A673 (cell line): ENCODE results near the gene GIT2. TPM values are rescaled to one million over a fixed set of nuclear protein-coding genes. Genes with fewer than 3 reads are reported as not detected.

Experiments used
- BruUV-seq: library from RNA; stranded (reverse); fragments of 400-500 nt; replicated peaks from 2 replicates; lab custom pipeline; 2021; lab: Mats Ljungman, UMichigan
- CTCF ChIA-PET: fragments of 300-600 bp; sonication (Branson Sonifier 250); formaldehyde crosslinking; loops from one replicate; lab custom pipeline; 2022; ENCODE audit warnings: antibody characterized with exemption; lab: Charles Lee
- POLR2A ChIA-PET: fragments of 300-600 bp; sonication (Branson Sonifier 250); formaldehyde crosslinking; loops from one replicate; lab custom pipeline; 2022; ENCODE audit warnings: antibody characterized with exemption; ENCODE audit not compliant: low non-redundant PET; lab: Charles Lee
- DNase-seq: peaks from one replicate; pipeline ENCODE4 v3.0.0-alpha.2; 2015; ENCODE audit warnings: low spot score
- H3K27ac ChIP-seq: fragments of 200-600 bp; sonication (generic); 2 replicates; pipeline ENCODE4 v1.5.1; 2016; ENCODE audit warnings: mixed run types, low read depth, mild to moderate bottlenecking, mixed read lengths, antibody characterized with exemption, low read length; ENCODE audit not compliant: poor library complexity, severe bottlenecking
- H3K27me3 ChIP-seq: fragments of 200-600 bp; sonication (generic); replicated peaks from 2 replicates; pipeline ENCODE4 v1.6.1; 2017; ENCODE audit warnings: mixed run types, low read depth, mild to moderate bottlenecking, mixed read lengths, antibody characterized with exemption, low read length; ENCODE audit not compliant: insufficient read depth, poor library complexity
- H3K36me3 ChIP-seq: fragments of 200-600 bp; sonication (generic); 2 replicates; pipeline ENCODE4 v1.6.1; 2016; ENCODE audit warnings: mixed run types, mild to moderate bottlenecking, mixed read lengths, antibody characterized with exemption, low read length; ENCODE audit not compliant: insufficient read depth, poor library complexity, severe bottlenecking
- H3K4me1 ChIP-seq: fragments of 200-600 bp; sonication (generic); 2 replicates; pipeline ENCODE4 v1.6.1; 2017; ENCODE audit warnings: mixed run types, mild to moderate bottlenecking, mixed read lengths, antibody characterized with exemption, low read length; ENCODE audit not compliant: insufficient read depth, poor library complexity, severe bottlenecking
- H3K4me3 ChIP-seq: fragments of 200-600 bp; sonication (generic); 2 replicates; pipeline ENCODE4 v1.5.1; 2016; ENCODE audit warnings: low read depth, mixed run types, mild to moderate bottlenecking, mixed read lengths, low read length; ENCODE audit not compliant: poor library complexity, severe bottlenecking
- H3K9me3 ChIP-seq: fragments of 200-600 bp; sonication (generic); 2 replicates; pipeline ENCODE4 v1.6.1; 2016; ENCODE audit warnings: mixed run types, low read depth, mild to moderate bottlenecking, mixed read lengths, antibody characterized with exemption, low read length; ENCODE audit not compliant: poor library complexity, severe bottlenecking
- EZH2 ChIP-seq: fragments of 200-600 bp; sonication (generic); IDR thresholded peaks from 2 replicates; pipeline ENCODE4 v1.6.1; 2017; ENCODE audit warnings: borderline replicate concordance, low read depth, mild to moderate bottlenecking, mixed read lengths, antibody characterized with exemption, low read length; ENCODE audit not compliant: poor library complexity, severe bottlenecking
- intact Hi-C: fragments of 100-400 bp; cut with micrococcal nuclease; formaldehyde crosslinking; loops from one replicate; pipeline ENCODE4 v1.10.0; 2022; ENCODE audit not compliant: unreplicated experiment
- total RNA-seq: library from RNA; stranded (reverse); gene quantifications from 2 replicates; pipeline ENCODE4 v1.2.3, GENCODE V29; 2021
- TF ChIP-seq, protein P1 (sequence below): fragments of 300-800, 200-600 bp; sonication (generic); conservative IDR thresholded peaks from 2 replicates; pipeline ENCODE4 v1.5.1; 2017; ENCODE audit warnings: low read depth, mild to moderate bottlenecking, antibody characterized with exemption, low read length, moderate library complexity, mixed read lengths

Gene GIT2
- total RNA-seq, 1 experiment from 2014 or later = 48.1 TPM

DNA sequence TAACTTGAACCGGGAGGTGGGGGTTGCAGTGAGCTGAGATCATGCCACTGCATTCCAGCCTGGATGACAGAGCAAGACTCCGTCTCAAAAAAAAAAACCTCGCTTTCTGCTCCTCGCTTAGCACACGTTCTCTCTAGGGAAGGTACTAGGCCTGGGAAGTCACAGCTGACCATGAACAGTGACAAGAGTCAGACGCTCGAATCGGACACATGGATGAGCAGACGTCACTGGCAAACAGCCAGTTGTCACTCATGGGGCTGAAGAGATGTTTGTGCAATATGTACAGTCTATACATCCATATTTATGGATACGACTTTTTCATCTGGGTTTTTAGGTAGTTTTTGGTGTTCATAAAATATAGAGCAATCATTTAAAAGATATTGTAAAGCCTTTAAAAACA is 76.7 kb downstream of the GIT2 start:
- ChIA-PET CTCF (no interaction called here), POLR2A (no interaction called here)
- BruUV-seq = no TSS peak
- H3K27me3 ChIP-seq = no peaks in the 10 kb centered on the region
- no peaks in the 10 kb centered on the region for H3K9me3 ChIP-seq
- no peak for DNase-seq
- intact Hi-C loops = no loop called here
- no peaks in the 10 kb centered on the region for H3K4me1 ChIP-seq
- no peak overlapping the region for H3K27ac ChIP-seq
- H3K4me3 ChIP-seq = no peak overlapping the region
- no peak for TF ChIP-seq EZH2
- TF ChIP-seq, protein P1, sequence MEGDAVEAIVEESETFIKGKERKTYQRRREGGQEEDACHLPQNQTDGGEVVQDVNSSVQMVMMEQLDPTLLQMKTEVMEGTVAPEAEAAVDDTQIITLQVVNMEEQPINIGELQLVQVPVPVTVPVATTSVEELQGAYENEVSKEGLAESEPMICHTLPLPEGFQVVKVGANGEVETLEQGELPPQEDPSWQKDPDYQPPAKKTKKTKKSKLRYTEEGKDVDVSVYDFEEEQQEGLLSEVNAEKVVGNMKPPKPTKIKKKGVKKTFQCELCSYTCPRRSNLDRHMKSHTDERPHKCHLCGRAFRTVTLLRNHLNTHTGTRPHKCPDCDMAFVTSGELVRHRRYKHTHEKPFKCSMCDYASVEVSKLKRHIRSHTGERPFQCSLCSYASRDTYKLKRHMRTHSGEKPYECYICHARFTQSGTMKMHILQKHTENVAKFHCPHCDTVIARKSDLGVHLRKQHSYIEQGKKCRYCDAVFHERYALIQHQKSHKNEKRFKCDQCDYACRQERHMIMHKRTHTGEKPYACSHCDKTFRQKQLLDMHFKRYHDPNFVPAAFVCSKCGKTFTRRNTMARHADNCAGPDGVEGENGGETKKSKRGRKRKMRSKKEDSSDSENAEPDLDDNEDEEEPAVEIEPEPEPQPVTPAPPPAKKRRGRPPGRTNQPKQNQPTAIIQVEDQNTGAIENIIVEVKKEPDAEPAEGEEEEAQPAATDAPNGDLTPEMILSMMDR = no peak
- peaks cover 39% of the 10 kb centered on the region for H3K36me3 ChIP-seq

DNA sequence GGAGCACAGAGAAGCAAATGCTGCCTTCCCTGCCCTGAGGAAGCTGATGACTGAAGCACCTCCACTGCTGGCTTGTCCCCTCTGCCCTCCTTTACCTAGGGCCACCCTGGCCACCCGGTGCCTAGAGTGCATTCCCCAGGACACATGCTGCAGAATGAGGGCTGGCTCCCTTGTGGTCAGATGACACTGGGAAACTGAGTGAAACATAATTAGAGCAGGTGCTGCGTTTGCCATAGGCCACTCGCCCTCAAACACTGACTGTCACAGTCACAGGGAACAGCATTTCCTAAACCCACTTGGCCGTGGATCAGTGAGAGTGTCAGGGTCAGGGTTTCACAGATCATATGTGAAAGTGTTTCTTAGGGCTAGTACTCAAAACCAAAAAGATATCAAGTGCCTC is 80.1 kb downstream of the GIT2 start:
- ChIA-PET CTCF (no interaction called here), POLR2A (no interaction called here)
- no peak for DNase-seq
- H3K9me3 ChIP-seq = no peaks in the 10 kb centered on the region
- BruUV-seq = no TSS peak
- no peaks in the 10 kb centered on the region for H3K4me1 ChIP-seq
- H3K36me3 ChIP-seq = peaks cover 48% of the 10 kb centered on the region
- intact Hi-C loops = no loop called here
- no peaks in the 10 kb centered on the region for H3K27me3 ChIP-seq
- H3K27ac ChIP-seq = no peak overlapping the region
- H3K4me3 ChIP-seq = no peak overlapping the region
- TF ChIP-seq, protein P1 = no peak
- TF ChIP-seq EZH2 = no peak

DNA sequence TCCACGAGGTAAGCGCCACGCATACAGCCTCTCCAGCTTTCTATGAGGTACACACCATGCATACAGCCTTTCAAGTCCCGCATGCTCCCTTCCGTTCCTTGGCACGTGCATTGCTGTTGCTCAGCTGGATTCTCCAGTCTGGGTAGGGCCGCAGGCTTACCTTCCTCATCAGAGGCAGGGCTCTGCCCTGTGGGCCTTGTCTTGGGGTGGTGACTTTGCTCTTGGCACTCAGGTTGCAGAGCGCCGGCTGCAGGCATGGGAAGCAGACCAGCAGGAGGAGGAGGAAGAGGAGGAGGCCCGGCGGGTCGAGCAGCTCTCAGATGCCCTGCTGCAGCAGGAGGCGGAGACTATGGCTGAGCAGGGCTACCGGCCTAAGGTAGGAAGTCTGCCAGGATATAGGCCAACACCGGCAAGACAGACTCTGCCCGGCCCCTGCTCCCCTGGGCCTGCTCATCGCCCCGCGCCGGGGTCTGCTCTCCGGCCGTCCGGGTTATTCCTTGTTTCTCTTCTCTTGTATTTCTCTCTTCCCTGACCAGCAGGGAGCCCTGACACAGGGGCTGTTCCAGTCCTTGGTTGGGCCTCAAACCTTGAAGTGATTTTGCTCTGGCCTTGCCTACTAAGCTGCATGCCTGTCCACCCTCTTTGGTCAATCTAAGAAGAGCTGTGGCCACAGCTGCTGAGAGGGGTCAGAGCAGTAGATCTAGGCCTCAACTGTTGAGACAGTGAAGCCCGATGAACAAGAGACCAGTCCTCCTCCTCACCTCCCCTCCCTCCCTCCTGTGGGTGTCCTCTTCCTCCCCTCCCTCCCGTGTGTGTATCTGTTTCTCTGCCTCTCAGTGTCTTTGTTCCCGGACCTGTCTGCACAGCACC is 80.8 kb downstream of the GIT2 start:
- ChIA-PET POLR2A (interaction anchor here (0.6 kb wide), 1 partner anchor 296 kb away, joined by 6 read pairs; no protein-coding TSS in a partner anchor), CTCF (no interaction called here)
- Histone ChIP-seq H3K27me3 (no peaks in the 10 kb centered on the region), H3K36me3 (peaks cover 48% of the 10 kb centered on the region), H3K4me3 (no peak overlapping the region), H3K27ac (no peak overlapping the region), H3K4me1 (no peaks in the 10 kb centered on the region), H3K9me3 (no peaks in the 10 kb centered on the region)
- TF ChIP-seq, protein P1 = no peak
- TF ChIP-seq EZH2 = no peak
- no peak for DNase-seq
- intact Hi-C loops = no loop called here
- no TSS peak for BruUV-seq
